Body of pancreas (tissue), 4 donors: ENCODE results near the gene SH3D19. TPM values are rescaled to one million over a fixed set of nuclear protein-coding genes. Genes with fewer than 3 reads are reported as not detected.
"Not testable (repeated sequence)": the region's sequence is repeated elsewhere in the genome, so short reads cannot be mapped to it uniquely, and the experiment has no call there.

ENCODE experiments used
- ATAC-seq: fragments of 150-250 bp; one replicate; pipeline ENCODE4 v1.9.1; 2016
- DNase-seq, 4 donors: peaks; one replicate each; pipeline ENCODE4 v3.0.0-alpha.2; 2019
- H3K27ac ChIP-seq, 4 donors: fragments of 200-600 bp; sonication (generic); 1 replicate in 3 of 4; 2 replicates in 1 of 4; pipeline versions ENCODE4 v1.5.1 to v1.6.1; 2016 to 2019; ENCODE audit warnings: mild to moderate bottlenecking in 1 of 4, mixed read lengths in 1 of 4, moderate library complexity in 1 of 4
- H3K27me3 ChIP-seq, 2 donors: fragments of 200-600 bp; sonication (generic); one replicate each; pipeline ENCODE4 v1.6.0; 2016; ENCODE audit warnings: mild to moderate bottlenecking in 1 of 2
- H3K36me3 ChIP-seq, 2 donors: fragments of 200-600 bp; sonication (generic); replicated peaks in 1 of 2; 2 replicates each; pipeline ENCODE4 v1.5.1; 2016; ENCODE audit warnings: low read depth in 2 of 2; ENCODE audit not compliant: insufficient read depth in 1 of 2
- H3K4me1 ChIP-seq: fragments of 200-600 bp; sonication (generic); one replicate; pipeline ENCODE4 v1.6.0; 2016
- H3K4me3 ChIP-seq, 2 donors: fragments of 200-600 bp; sonication (generic); 1 replicate in 1 of 2; 2 replicates in 1 of 2; pipeline ENCODE4 v1.5.1; 2016 to 2019
- H3K9me3 ChIP-seq, 3 donors: fragments of 200-600 bp; sonication (generic); 1 replicate in 2 of 3; 2 replicates in 1 of 3; pipeline ENCODE4 v1.5.1; 2016
- CTCF ChIP-seq, 7 experiments: fragments of 450-650 bp in 4 of 7; fragments of 200-600 bp in 3 of 7; sonication (generic) in 3 of 7; IDR thresholded peaks; one replicate each; pipeline ENCODE4 v1.5.1; 2016 to 2019; ENCODE audit warnings: antibody characterized with exemption in 7 of 7
- POLR2A ChIP-seq, 3 donors: fragments of 450-650 bp; IDR thresholded peaks; one replicate each; pipeline ENCODE4 v1.6.1; 2016; ENCODE audit warnings: antibody characterized with exemption in 3 of 3, mild to moderate bottlenecking in 2 of 3
- WGBS, 2 donors: methylation state at CpG; one replicate each; pipeline ENCODE4 v1.1.5; 2017; 5-methylcytosine and 5-hydroxymethylcytosine counted together
- intact Hi-C: fragments of 100-400 bp; cut with DNase I; formaldehyde crosslinking; loops from one replicate; pipeline ENCODE4 v1.15.1; 2023
- total RNA-seq, 2 donors: library from RNA; depleted of rRNA; stranded (reverse); fragments of >200 nt; gene quantifications; one replicate each; pipeline ENCODE4 v1.1.0, GENCODE V29; 2016

Gene SH3D19
- total RNA-seq, 2 donors from 2014 or later = 38.1 to 42.8 TPM

GRCh38 chr4:151323667-151324066, 1.7 kb downstream of the SH3D19 start:
- Histone ChIP-seq H3K27ac (peak overlapping the region; percentile 78 to 92 (median 88)), H3K4me1 (peaks cover 20% of the 10 kb centered on the region), H3K27me3 (no peaks in the 10 kb centered on the region), H3K36me3 (no peaks in the 10 kb centered on the region), H3K4me3 (no peak overlapping the region), H3K9me3 (no peaks in the 10 kb centered on the region)
- WGBS, 2 donors = 96 to 100% methylated on average over 1 of the region's 1 CpG
- TF ChIP-seq POLR2A (IDR thresholded peaks at IDR 0.05) (no peak), CTCF (IDR thresholded peaks at IDR 0.05) (no peak)
- intact Hi-C loops = no loop called here
- ATAC-seq (no peak), DNase-seq (no peak)

- no peaks in the 10 kb centered on the region for H3K9me3 ChIP-seq
- DNase-seq (no peak), ATAC-seq (no peak)
- H3K4me1 ChIP-seq = peaks cover 20% of the 10 kb centered on the region
- TF ChIP-seq CTCF (IDR thresholded peaks at IDR 0.05) (no peak), POLR2A (IDR thresholded peaks at IDR 0.05) (no peak)
- H3K4me3 ChIP-seq = no peak overlapping the region
- intact Hi-C loops = no loop called here
- no peaks in the 10 kb centered on the region for H3K27me3 ChIP-seq
- H3K27ac ChIP-seq = no peak overlapping the region
- no peaks in the 10 kb centered on the region for H3K36me3 ChIP-seq
Measured at GRCh38 chr4:151322570-151322969, 2.8 kb downstream of the SH3D19 start.

- H3K27ac ChIP-seq, H3K27me3 ChIP-seq, intact Hi-C loops, ATAC-seq, DNase-seq, H3K36me3 ChIP-seq, H3K9me3 ChIP-seq, H3K4me3 ChIP-seq: not testable (repeated sequence)
- H3K4me1 ChIP-seq = peaks cover 20% of the 10 kb centered on the region
- WGBS, 2 donors = 96 to 97% methylated on average over 4 of the region's 4 CpGs
Measured at GRCh38 chr4:151322161-151322560, 3.2 kb downstream of the SH3D19 start.

- Histone ChIP-seq H3K36me3 (no peaks in the 10 kb centered on the region), H3K27ac (no peak overlapping the region), H3K9me3 (no peaks in the 10 kb centered on the region), H3K4me3 (no peak overlapping the region), H3K4me1 (peaks cover 20% of the 10 kb centered on the region), H3K27me3 (no peaks in the 10 kb centered on the region)
- intact Hi-C loops = no loop called here
- no peak for ATAC-seq
- TF ChIP-seq CTCF (IDR thresholded peaks at IDR 0.05) (no peak), POLR2A (IDR thresholded peaks at IDR 0.05) (no peak)
- no peak for DNase-seq
- WGBS, 2 donors = 61 to 79% methylated on average over 1 of the region's 1 CpG
Measured at GRCh38 chr4:151321586-151321985, 3.8 kb downstream of the SH3D19 start.

- 100% methylated on average over 1 of the region's 1 CpG for WGBS, 2 donors
- H3K4me3 ChIP-seq = no peak overlapping the region
- no peaks in the 10 kb centered on the region for H3K9me3 ChIP-seq
- no peaks in the 10 kb centered on the region for H3K36me3 ChIP-seq
- no peaks in the 10 kb centered on the region for H3K27me3 ChIP-seq
- ATAC-seq = no peak
- H3K27ac ChIP-seq = no peak overlapping the region
- DNase-seq = no peak
- peaks cover 37% of the 10 kb centered on the region for H3K4me1 ChIP-seq
- TF ChIP-seq POLR2A (IDR thresholded peaks at IDR 0.05) = no peak
- intact Hi-C loops = no loop called here
Measured at GRCh38 chr4:151319490-151319889, 5.9 kb downstream of the SH3D19 start.

- Histone ChIP-seq H3K4me3 (no peak overlapping the region), H3K4me1 (peaks cover 37% of the 10 kb centered on the region), H3K9me3 (no peaks in the 10 kb centered on the region), H3K27ac (no peak overlapping the region), H3K36me3 (no peaks in the 10 kb centered on the region), H3K27me3 (no peaks in the 10 kb centered on the region)
- no peak for ATAC-seq
- WGBS, 2 donors = 35 to 47% methylated on average over 1 of the region's 1 CpG
- no peak for DNase-seq
- TF ChIP-seq POLR2A (IDR thresholded peaks at IDR 0.05) (no peak), CTCF (IDR thresholded peaks at IDR 0.05) (no peak)
- intact Hi-C loops = no loop called here
Measured at GRCh38 chr4:151318307-151319006, 6.9 kb downstream of the SH3D19 start.
